Left lung (tissue), 14 donors: ENCODE data around the gene ALDH1L2. TPM values are rescaled to one million over a fixed set of nuclear protein-coding genes. Genes with fewer than 3 reads are reported as not detected.
A peak's percentile ranks its signal among the peaks of the same experiment; 100 is the strongest.

Experiments
- ATAC-seq: fragments of 200-7000 bp; cut with Tn5 transposase; one replicate; pipeline ENCODE4 v1.9.1; 2020; ENCODE audit warnings: moderate library complexity
- DNase-seq, 4 donors: peaks; one replicate each; pipeline ENCODE4 v3.0.0-alpha.2; 2013 to 2020
- H3K27ac ChIP-seq, 2 donors: fragments of 200-600 bp; sonication (generic) in 1 of 2; one replicate each; pipeline versions ENCODE4 v1.5.0 to v1.8.0; 2020 to 2021
- H3K27me3 ChIP-seq, 2 donors: fragments of 200-600 bp; sonication (generic) in 1 of 2; one replicate each; pipeline versions ENCODE4 v1.5.0 to v1.8.0; 2020 to 2021
- H3K36me3 ChIP-seq, 2 donors: fragments of 200-600 bp; sonication (generic) in 1 of 2; one replicate each; pipeline versions ENCODE4 v1.5.0 to v1.8.0; 2020 to 2021
- H3K4me1 ChIP-seq, 2 donors: fragments of 200-600 bp; one replicate each; pipeline ENCODE4 v1.8.0; 2021
- H3K4me3 ChIP-seq, 2 donors: fragments of 200-600 bp; sonication (generic) in 1 of 2; one replicate each; pipeline versions ENCODE4 v1.5.0 to v1.8.0; 2020 to 2021; ENCODE audit warnings: mild to moderate bottlenecking in 1 of 2
- H3K9me3 ChIP-seq, 2 donors: fragments of 200-600 bp; sonication (generic) in 1 of 2; one replicate each; pipeline versions ENCODE4 v1.5.0 to v1.8.0; 2020 to 2021
- intact Hi-C, 2 donors: fragments of 100-400 bp; cut with DNase I; formaldehyde crosslinking; loops; one replicate each; pipeline versions ENCODE4 v1.11.2 to v1.14.2; 2022
- long read RNA-seq, 12 donors: library from polyadenylated mRNA in 2 of 12; unstranded in 2 of 12; transcript quantifications; one replicate each; pipeline ENCODE4 v2.0.0 and lab custom pipeline, GENCODE V29; 2019 to 2026
- polyA plus RNA-seq, 6 donors: library from polyadenylated mRNA; unstranded; fragments of 120-200 nt; gene quantifications; one replicate each; pipeline ENCODE4 v1.2.1, GENCODE V29; 2013; ENCODE audit not compliant: insufficient read length in 6 of 6
- total RNA-seq, 2 donors: library from RNA; stranded (reverse); fragmentation: NEBNext Ultra II Directional; extraction: Animal tissue kit (Norgen Biotek cat#: 25700); gene quantifications; one replicate each; pipeline ENCODE4 v1.2.1, GENCODE V29; 2021
- TF ChIP-seq, protein P1 (sequence below), 2 donors: fragments of 200-600 bp; sonication (generic) in 1 of 2; IDR thresholded peaks; one replicate each; pipeline versions ENCODE4 v1.5.0 to v1.8.0; 2021; ENCODE audit warnings: antibody characterized with exemption in 2 of 2
- donor health status: DM: no; HTN: yes; CAD: no.
- donor health status: DM: no; HTN: no; CAD: no.

The ALDH1L2 gene
- total RNA-seq (10 to 100 TPM; 21.4 to 29.3 TPM), polyA plus RNA-seq (1 to 10 TPM; 3.1 to 5.0 (median 4.3) TPM)
- long read RNA-seq, donor 1, partial matches to known transcripts, result 13 of 13 reads
- long read RNA-seq, donor 1, other reads (novel, unspliced or antisense), result 0 of 13 reads
- long read RNA-seq, donor 2, result 0 reads
- long read RNA-seq, donor 3, result 0 reads
- long read RNA-seq, donor 4, partial matches to known transcripts, result 5 of 7 reads
- long read RNA-seq, donor 4, other reads (novel, unspliced or antisense), result 2 of 7 reads
- long read RNA-seq, donor 5, result 0 reads
- long read RNA-seq, donor 6, result 0 reads
- long read RNA-seq, donor 7, result 0 reads
- long read RNA-seq, donor 8, result 0 reads
- long read RNA-seq, donor 9, result 0 reads
- long read RNA-seq, donor 10, partial matches to known transcripts, result 3 of 4 reads
- long read RNA-seq, donor 10, other reads (novel, unspliced or antisense), result 1 of 4 reads
- long read RNA-seq, donor 11, full-length matches to known transcripts, result 1 of 1 reads
- long read RNA-seq, donor 11, partial matches to known transcripts, result 0 of 1 reads
- long read RNA-seq, donor 11, other reads (novel, unspliced or antisense), result 0 of 1 reads
- long read RNA-seq, donor 12, full-length matches to known transcripts, result 1 of 1 reads
- long read RNA-seq, donor 12, partial matches to known transcripts, result 0 of 1 reads
- long read RNA-seq, donor 12, other reads (novel, unspliced or antisense), result 0 of 1 reads

DNA sequence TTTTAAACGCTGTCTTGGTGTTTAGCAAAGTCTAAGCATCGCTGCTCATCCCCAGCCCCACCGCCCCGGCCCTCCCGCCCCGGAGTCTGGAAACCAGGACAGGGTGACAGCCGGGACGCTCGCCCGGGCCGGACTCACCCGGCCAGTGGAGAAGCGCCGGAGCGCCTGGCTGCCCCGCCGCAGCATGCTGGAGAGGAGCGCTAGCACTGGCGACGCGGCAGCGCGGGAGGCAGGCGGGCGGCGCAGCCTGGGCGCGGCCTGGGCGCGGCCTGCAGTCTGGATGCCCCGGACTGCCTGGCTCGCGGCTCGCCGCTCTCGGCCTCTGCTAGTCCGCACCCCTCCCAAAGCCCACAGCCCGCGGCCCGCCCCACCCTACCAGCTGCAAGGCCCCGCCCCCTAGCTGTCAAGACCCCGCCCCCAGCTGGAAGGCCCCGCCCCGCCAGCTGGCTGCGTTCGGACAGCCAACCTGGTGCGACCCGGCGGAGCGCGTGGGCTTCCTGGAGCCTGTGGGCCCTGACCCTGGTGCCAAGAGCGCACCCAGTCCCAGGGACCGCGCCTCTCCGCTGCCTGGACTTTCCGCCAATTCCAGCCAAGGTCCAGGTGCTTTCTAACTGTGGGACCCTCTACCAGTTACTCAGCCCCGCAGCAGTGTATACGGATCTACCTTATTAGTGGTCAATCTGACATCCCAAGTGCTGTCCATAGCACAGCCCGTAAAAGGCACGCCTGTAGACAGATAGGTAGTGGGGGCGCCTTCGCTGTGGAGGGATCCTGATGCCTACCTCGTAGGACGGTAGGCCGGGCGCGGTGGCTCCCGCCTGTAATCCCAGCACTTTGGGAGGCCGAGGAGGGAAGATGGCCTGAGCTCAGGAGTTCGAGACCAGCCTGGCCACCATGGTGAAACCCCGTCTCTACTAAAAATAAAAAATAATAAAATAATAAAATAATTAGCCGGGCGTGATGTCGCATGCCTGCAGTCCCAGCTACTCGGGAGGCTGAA is at the start of gene ALDH1L2:
ALDH1L2 (minus strand) TSS at position 208 of the 1,000 bp plus-strand sequence; CDS start at position 186, 22 bp downstream.
- intact Hi-C loops, result no loop called here

DNA sequence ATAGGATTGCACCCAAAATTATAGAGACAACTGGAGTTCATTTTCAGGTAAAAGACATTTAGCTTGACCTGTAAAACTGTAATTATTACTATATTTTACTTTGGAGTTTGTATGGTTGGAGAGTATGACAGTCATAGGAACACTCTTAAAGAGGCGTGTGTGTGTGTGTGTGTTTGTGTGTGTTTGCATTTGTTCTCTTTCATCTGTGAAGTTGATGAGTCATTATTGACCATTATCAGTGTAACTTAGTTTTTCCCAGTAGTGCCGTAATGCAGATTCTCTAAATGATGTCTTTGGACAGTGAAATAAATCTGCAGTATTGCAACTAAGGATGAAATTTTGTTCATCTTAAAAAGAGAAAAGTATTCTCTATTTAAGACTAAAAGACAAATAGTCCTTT is 36.3 kb upstream of the ALDH1L2 start:
- Histone ChIP-seq H3K4me3 (no peak overlapping the region), H3K4me1 (no peaks in the 10 kb centered on the region), H3K36me3 (peaks cover 0 to 99% of the 10 kb centered on the region in 2 donors), H3K27me3 (no peaks in the 10 kb centered on the region), H3K9me3 (no peaks in the 10 kb centered on the region), H3K27ac (no peak overlapping the region)
- TF ChIP-seq, protein P1, sequence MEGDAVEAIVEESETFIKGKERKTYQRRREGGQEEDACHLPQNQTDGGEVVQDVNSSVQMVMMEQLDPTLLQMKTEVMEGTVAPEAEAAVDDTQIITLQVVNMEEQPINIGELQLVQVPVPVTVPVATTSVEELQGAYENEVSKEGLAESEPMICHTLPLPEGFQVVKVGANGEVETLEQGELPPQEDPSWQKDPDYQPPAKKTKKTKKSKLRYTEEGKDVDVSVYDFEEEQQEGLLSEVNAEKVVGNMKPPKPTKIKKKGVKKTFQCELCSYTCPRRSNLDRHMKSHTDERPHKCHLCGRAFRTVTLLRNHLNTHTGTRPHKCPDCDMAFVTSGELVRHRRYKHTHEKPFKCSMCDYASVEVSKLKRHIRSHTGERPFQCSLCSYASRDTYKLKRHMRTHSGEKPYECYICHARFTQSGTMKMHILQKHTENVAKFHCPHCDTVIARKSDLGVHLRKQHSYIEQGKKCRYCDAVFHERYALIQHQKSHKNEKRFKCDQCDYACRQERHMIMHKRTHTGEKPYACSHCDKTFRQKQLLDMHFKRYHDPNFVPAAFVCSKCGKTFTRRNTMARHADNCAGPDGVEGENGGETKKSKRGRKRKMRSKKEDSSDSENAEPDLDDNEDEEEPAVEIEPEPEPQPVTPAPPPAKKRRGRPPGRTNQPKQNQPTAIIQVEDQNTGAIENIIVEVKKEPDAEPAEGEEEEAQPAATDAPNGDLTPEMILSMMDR (IDR thresholded peaks at IDR 0.05), result no peak
- ATAC-seq (peak; percentile 29), DNase-seq (no peak)
- intact Hi-C loops, result no loop called here

More for the DNA sequence above, at the start of gene ALDH1L2:
- peak in 3 of 4 donors; percentile 65 to 96 (median 89) for DNase-seq
- Histone ChIP-seq H3K4me3 (peak within 1 kb of the TSS; percentile 42 to 49), H3K4me1 (peaks cover 4 to 10% of the 10 kb centered on the region in 2 donors), H3K36me3 (no peaks in the 10 kb centered on the region), H3K9me3 (no peaks in the 10 kb centered on the region), H3K27ac (peak within 1 kb of the TSS in 1 of 2 donors; percentile 10), H3K27me3 (peaks cover 0 to 25% of the 10 kb centered on the region in 2 donors)
- peak; percentile 99 for ATAC-seq
- TF ChIP-seq, protein P1 (IDR thresholded peaks at IDR 0.05), result no peak

DNA sequence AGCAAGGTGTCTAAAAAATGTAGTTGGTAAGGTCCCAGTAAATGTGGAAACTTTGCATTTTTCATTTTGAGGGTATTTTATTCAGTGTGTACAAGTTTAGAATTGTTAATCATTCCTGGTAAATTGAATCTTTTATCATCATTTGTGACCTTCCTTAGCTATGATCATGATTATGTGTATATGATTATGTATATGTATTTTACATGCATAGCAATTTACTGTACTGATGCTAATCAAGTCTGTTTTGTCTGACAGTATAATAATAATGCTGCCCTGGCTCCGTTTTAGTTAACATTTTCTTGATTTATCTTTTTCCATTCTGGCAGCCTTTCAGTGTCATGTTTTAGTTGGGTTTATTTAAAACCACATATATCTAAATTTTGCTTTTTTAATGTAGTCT is 32.7 kb upstream of the ALDH1L2 start:
- H3K4me3 ChIP-seq, result no peak overlapping the region
- H3K27ac ChIP-seq, result no peak overlapping the region
- DNase-seq (no peak), ATAC-seq (no peak)
- peaks cover 0 to 95% of the 10 kb centered on the region in 2 donors for H3K36me3 ChIP-seq
- intact Hi-C loops, result no loop called here
- peaks cover 0 to 15% of the 10 kb centered on the region in 2 donors for H3K4me1 ChIP-seq
- no peaks in the 10 kb centered on the region for H3K27me3 ChIP-seq
- TF ChIP-seq, protein P1 (IDR thresholded peaks at IDR 0.05), result no peak
- no peaks in the 10 kb centered on the region for H3K9me3 ChIP-seq

DNA sequence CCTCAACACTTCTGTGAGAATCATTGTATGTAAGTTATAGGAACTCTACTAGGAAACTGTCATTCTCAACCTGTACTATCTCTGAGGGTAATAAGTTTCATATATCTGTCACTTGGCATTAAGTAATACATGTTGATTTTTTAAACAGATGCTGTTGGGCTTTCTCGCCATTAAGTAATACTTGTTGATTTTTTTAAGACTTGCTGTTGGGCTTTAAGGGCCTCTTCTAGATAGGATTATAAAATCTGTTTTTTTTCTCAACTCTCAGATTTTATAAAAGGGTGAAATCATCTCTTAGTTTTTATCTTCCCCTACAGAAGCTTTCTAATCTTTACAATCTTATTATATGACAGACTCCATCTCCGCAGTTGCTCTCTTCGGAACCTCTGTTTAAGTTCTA is 28.8 kb upstream of the ALDH1L2 start:
- no peak overlapping the region for H3K4me3 ChIP-seq
- DNase-seq (no peak), ATAC-seq (no peak)
- H3K27ac ChIP-seq, result no peak overlapping the region
- no peaks in the 10 kb centered on the region for H3K27me3 ChIP-seq
- peaks cover 19 to 48% of the 10 kb centered on the region in 2 donors for H3K4me1 ChIP-seq
- H3K9me3 ChIP-seq, result no peaks in the 10 kb centered on the region
- intact Hi-C loops, result no loop called here
- H3K36me3 ChIP-seq, result peaks cover 0 to 60% of the 10 kb centered on the region in 2 donors
- TF ChIP-seq, protein P1 (IDR thresholded peaks at IDR 0.05), result no peak
